PC-3 (cell line): Measurements from ENCODE around the gene MLLT10. TPM values are rescaled to one million over a fixed set of nuclear protein-coding genes. Genes with fewer than 3 reads are reported as not detected.

ENCODE experiments used
- ATAC-seq: fragments of 200-7000 bp; cut with Tn5 transposase; 2 replicates; pipeline ENCODE4 v1.9.1; 2020; ENCODE audit warnings: mild to moderate bottlenecking, moderate library complexity
- BruUV-seq: library from RNA; stranded (reverse); fragments of 400-500 nt; replicated peaks from 2 replicates; lab custom pipeline; 2021; lab: Mats Ljungman, UMichigan
- CTCF ChIA-PET: fragments of 300-600 bp; sonication (Branson Sonifier 250); formaldehyde crosslinking; loops from one replicate; lab custom pipeline; 2022; ENCODE audit warnings: antibody characterized with exemption; lab: Charles Lee
- POLR2A ChIA-PET: fragments of 300-600 bp; sonication (Branson Sonifier 250); formaldehyde crosslinking; loops from one replicate; lab custom pipeline; 2022; ENCODE audit warnings: antibody characterized with exemption; ENCODE audit not compliant: unreplicated experiment; lab: Charles Lee
- DNase-seq: peaks from one replicate; pipeline ENCODE4 v3.0.0-alpha.2; 2015
- H2AFZ ChIP-seq: fragments of 300-600 bp; sonication (generic); 2 replicates; pipeline ENCODE4 v1.6.0; 2016; ENCODE audit warnings: antibody characterized with exemption, low read length
- H3F3A ChIP-seq: fragments of 300-600 bp; sonication (generic); one replicate; pipeline ENCODE4 v1.6.0; 2017; ENCODE audit warnings: antibody characterized with exemption, low read length, control low read depth, mild to moderate bottlenecking; ENCODE audit not compliant: unreplicated experiment
- H3K27ac ChIP-seq: fragments of 300-600 bp; sonication (generic); 2 replicates; pipeline ENCODE4 v1.5.1; 2016; ENCODE audit warnings: mild to moderate bottlenecking, low read length
- H3K27me3 ChIP-seq: fragments of 300-600 bp; sonication (generic); 2 replicates; pipeline ENCODE4 v1.6.1; 2016; ENCODE audit warnings: low read length, mixed read lengths
- H3K36me3 ChIP-seq: fragments of 300-600 bp; sonication (generic); 2 replicates; pipeline ENCODE4 v1.6.1; 2016; ENCODE audit warnings: low read depth, mixed run types, low read length, mixed read lengths
- H3K4me1 ChIP-seq: fragments of 300-600 bp; sonication (generic); 2 replicates; pipeline ENCODE4 v1.5.1; 2016; ENCODE audit warnings: low read length; ENCODE audit not compliant: insufficient read depth
- H3K4me2 ChIP-seq: fragments of 300-600 bp; sonication (generic); 2 replicates; pipeline ENCODE4 v1.6.0; 2016; ENCODE audit warnings: low read length
- H3K4me3 ChIP-seq: fragments of 300-600 bp; sonication (generic); 2 replicates; pipeline ENCODE4 v1.5.1; 2016; ENCODE audit warnings: mild to moderate bottlenecking, low read length, mixed read lengths
- H3K79me2 ChIP-seq: fragments of 300-600 bp; sonication (generic); 2 replicates; pipeline ENCODE4 v1.6.1; 2017; ENCODE audit warnings: low read length, mixed read lengths
- H3K9ac ChIP-seq: fragments of 300-600 bp; sonication (generic); 2 replicates; pipeline ENCODE4 v1.6.0; 2016; ENCODE audit warnings: mild to moderate bottlenecking, low read length
- H3K9me2 ChIP-seq: fragments of 300-600 bp; sonication (generic); replicated peaks from 2 replicates; pipeline ENCODE4 v1.6.1; 2016; ENCODE audit warnings: mixed run types, low read length, mixed read lengths
- H3K9me3 ChIP-seq: fragments of 300-600 bp; sonication (generic); 2 replicates; pipeline ENCODE4 v1.6.1; 2016; ENCODE audit warnings: low read length, mixed read lengths
- H4K20me1 ChIP-seq: fragments of 300-600 bp; sonication (generic); 2 replicates; pipeline ENCODE4 v1.6.1; 2016; ENCODE audit warnings: low read length, mixed read lengths
- EZH2 ChIP-seq: fragments of 300-600 bp; sonication (generic); IDR thresholded peaks from one replicate; pipeline ENCODE4 v1.6.1; 2017; ENCODE audit warnings: antibody characterized with exemption, mild to moderate bottlenecking, low read length; ENCODE audit not compliant: unreplicated experiment
- EZH2phosphoT487 ChIP-seq: fragments of 300-600 bp; sonication (generic); IDR thresholded peaks from 2 replicates; pipeline ENCODE4 v1.6.1; 2018; ENCODE audit warnings: mild to moderate bottlenecking, antibody characterized with exemption, low read length, borderline replicate concordance
- intact Hi-C: fragments of 100-400 bp; cut with micrococcal nuclease; formaldehyde crosslinking; loops from 2 replicates; pipeline ENCODE4 v1.9.0; 2023
- total RNA-seq: library from RNA; depleted of rRNA; stranded (reverse); fragments of >200 nt; gene quantifications from 2 replicates; pipeline ENCODE4 v1.2.3, GENCODE V29; 2014
- TF ChIP-seq, protein P1 (sequence below): fragments of 300-600 bp; sonication (generic); conservative IDR thresholded peaks from 2 replicates; pipeline ENCODE4 v1.5.1; 2017; ENCODE audit warnings: antibody characterized with exemption, low read depth, mild to moderate bottlenecking, low read length

Gene MLLT10
- total RNA-seq, 1 experiment from 2014 or later = 32.5 TPM

- DNase-seq (peak; percentile 7), ATAC-seq (no peak)
- H3K79me2 ChIP-seq = no peaks in the 10 kb centered on the region
- H3K4me2 ChIP-seq = peak overlapping the region; percentile 96
- H3K4me3 ChIP-seq = peak overlapping the region; percentile 86
- no peaks in the 10 kb centered on the region for H3K9me3 ChIP-seq
- no peaks in the 10 kb centered on the region for H4K20me1 ChIP-seq
- peak overlapping the region; percentile 85 for H2AFZ ChIP-seq
- BruUV-seq = no TSS peak
- no peaks in the 10 kb centered on the region for H3K36me3 ChIP-seq
- no peaks in the 10 kb centered on the region for H3K9me2 ChIP-seq
- intact Hi-C loops = no loop called here
- POLR2A ChIA-PET = interaction anchor here (0.6 to 1.2 kb wide), 4 partner anchors 22 to 727 kb away, joined by 3 to 6 read pairs (median 5); no protein-coding TSS in a partner anchor
- no peaks in the 10 kb centered on the region for H3K27me3 ChIP-seq
- TF ChIP-seq EZH2 (no peak), EZH2phosphoT487 (no peak)
- TF ChIP-seq, protein P1, sequence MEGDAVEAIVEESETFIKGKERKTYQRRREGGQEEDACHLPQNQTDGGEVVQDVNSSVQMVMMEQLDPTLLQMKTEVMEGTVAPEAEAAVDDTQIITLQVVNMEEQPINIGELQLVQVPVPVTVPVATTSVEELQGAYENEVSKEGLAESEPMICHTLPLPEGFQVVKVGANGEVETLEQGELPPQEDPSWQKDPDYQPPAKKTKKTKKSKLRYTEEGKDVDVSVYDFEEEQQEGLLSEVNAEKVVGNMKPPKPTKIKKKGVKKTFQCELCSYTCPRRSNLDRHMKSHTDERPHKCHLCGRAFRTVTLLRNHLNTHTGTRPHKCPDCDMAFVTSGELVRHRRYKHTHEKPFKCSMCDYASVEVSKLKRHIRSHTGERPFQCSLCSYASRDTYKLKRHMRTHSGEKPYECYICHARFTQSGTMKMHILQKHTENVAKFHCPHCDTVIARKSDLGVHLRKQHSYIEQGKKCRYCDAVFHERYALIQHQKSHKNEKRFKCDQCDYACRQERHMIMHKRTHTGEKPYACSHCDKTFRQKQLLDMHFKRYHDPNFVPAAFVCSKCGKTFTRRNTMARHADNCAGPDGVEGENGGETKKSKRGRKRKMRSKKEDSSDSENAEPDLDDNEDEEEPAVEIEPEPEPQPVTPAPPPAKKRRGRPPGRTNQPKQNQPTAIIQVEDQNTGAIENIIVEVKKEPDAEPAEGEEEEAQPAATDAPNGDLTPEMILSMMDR = no peak
- CTCF ChIA-PET = interaction anchor here (1.2 kb wide), 1 partner anchor 22 kb away, joined by 14 read pairs; no protein-coding TSS in a partner anchor
- H3K27ac ChIP-seq = no peak overlapping the region
- peaks cover 17% of the 10 kb centered on the region for H3K4me1 ChIP-seq
- H3F3A ChIP-seq = no peaks in the 10 kb centered on the region
- H3K9ac ChIP-seq = peak overlapping the region; percentile 19; the same call in 1 of the 2 replicates
Observed at GRCh38 chr10:21518641-21519396, 15.2 kb upstream of the MLLT10 start.

DNA sequence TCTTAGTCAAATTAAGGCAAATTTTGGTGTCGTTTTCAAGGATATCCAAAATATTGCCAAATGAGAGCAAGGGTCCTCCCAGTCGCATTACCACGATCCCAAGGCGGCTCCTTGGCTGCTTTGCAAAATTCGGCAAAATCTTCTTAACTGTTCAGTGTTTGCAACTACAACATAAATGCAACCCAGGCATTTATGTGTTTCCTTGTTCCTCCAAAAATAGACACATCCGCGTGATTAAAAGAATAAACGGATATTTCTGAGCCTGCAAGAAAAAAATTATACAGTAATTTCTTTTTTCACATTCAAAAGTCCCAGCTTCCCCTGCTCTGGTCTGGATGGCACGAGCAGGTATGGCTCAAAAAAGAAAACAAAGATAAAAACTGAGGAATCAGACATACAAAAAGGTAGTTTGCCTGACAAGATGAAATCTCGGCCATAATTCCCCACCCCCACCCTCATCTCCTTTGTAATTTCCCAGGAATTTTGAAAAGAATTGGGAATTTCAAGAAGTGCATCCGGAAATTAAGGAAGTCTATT is 14.6 kb upstream of the MLLT10 start:
- H3F3A ChIP-seq = no peaks in the 10 kb centered on the region
- no TSS peak for BruUV-seq
- H3K9me3 ChIP-seq = no peaks in the 10 kb centered on the region
- intact Hi-C loops = no loop called here
- ATAC-seq = no peak
- DNase-seq = no peak
- H3K27ac ChIP-seq = no peak overlapping the region
- TF ChIP-seq, protein P1 = no peak
- TF ChIP-seq EZH2 (no peak), EZH2phosphoT487 (no peak)
- no peaks in the 10 kb centered on the region for H3K36me3 ChIP-seq
- H4K20me1 ChIP-seq = no peaks in the 10 kb centered on the region
- peak overlapping the region; percentile 86 for H3K4me3 ChIP-seq
- H3K9me2 ChIP-seq = no peaks in the 10 kb centered on the region
- peak overlapping the region; percentile 85 for H2AFZ ChIP-seq
- H3K4me2 ChIP-seq = peak overlapping the region; percentile 96
- no peaks in the 10 kb centered on the region for H3K79me2 ChIP-seq
- POLR2A ChIA-PET = no interaction called here
- peaks cover 17% of the 10 kb centered on the region for H3K4me1 ChIP-seq
- no peaks in the 10 kb centered on the region for H3K27me3 ChIP-seq
- CTCF ChIA-PET = no interaction called here
- H3K9ac ChIP-seq = no peak overlapping the region
